Gastroesophageal sphincter (tissue), 4 donors: Measurements from ENCODE around the gene NT5M. TPM values are rescaled to one million over a fixed set of nuclear protein-coding genes. Genes with fewer than 3 reads are reported as not detected.

Source experiments
- ATAC-seq: fragments of 150-250 bp; one replicate; pipeline ENCODE4 v1.9.1; 2016; ENCODE audit warnings: mild to moderate bottlenecking, moderate library complexity
- H3K27ac ChIP-seq, 4 donors: fragments of 200-600 bp; sonication (generic) in 3 of 4; 1 replicate in 3 of 4; 2 replicates in 1 of 4; pipeline ENCODE4 v1.5.1; 2016 to 2019
- H3K27me3 ChIP-seq: fragments of 200-600 bp; sonication (generic); one replicate; pipeline ENCODE4 v1.5.1; 2019
- H3K36me3 ChIP-seq, 2 donors: fragments of 200-600 bp; sonication (generic); one replicate each; pipeline ENCODE4 v1.5.1; 2019; ENCODE audit warnings: control low read depth in 1 of 2
- H3K4me1 ChIP-seq, 3 donors: fragments of 200-600 bp; sonication (generic); 1 replicate in 2 of 3; 2 replicates in 1 of 3; pipeline ENCODE4 v1.5.1; 2016 to 2019; ENCODE audit warnings: control low read depth in 2 of 3
- H3K4me3 ChIP-seq, 2 donors: fragments of 200-600 bp; sonication (generic); one replicate each; pipeline ENCODE4 v1.5.1; 2019; ENCODE audit warnings: mild to moderate bottlenecking in 1 of 2, moderate library complexity in 1 of 2
- H3K9me3 ChIP-seq, 3 donors: fragments of 200-600 bp; sonication (generic); one replicate each; pipeline ENCODE4 v1.5.1; 2017 to 2019; ENCODE audit warnings: control low read depth in 2 of 3
- CTCF ChIP-seq, 4 experiments: fragments of 200-600 bp in 2 of 4; fragments of 450-650 bp in 2 of 4; sonication (generic) in 1 of 4; IDR thresholded peaks; one replicate each; pipeline ENCODE4 v1.5.1; 2017 to 2019; ENCODE audit warnings: antibody characterized with exemption in 4 of 4, mild to moderate bottlenecking in 2 of 4, moderate library complexity in 2 of 4
- EP300 ChIP-seq: sonication (generic); formaldehyde crosslinking; IDR thresholded peaks from one replicate; pipeline ENCODE4 v1.6.1; 2017; ENCODE audit warnings: antibody characterized with exemption, mild to moderate bottlenecking
- POLR2A ChIP-seq, 2 donors: fragments of 450-650 bp; IDR thresholded peaks; one replicate each; pipeline ENCODE4 v1.6.1; 2017; ENCODE audit warnings: antibody characterized with exemption in 2 of 2, mild to moderate bottlenecking in 2 of 2, moderate library complexity in 1 of 2
- POLR2AphosphoS5 ChIP-seq: sonication (generic); formaldehyde crosslinking; IDR thresholded peaks from one replicate; pipeline ENCODE4 v1.6.1; 2017; ENCODE audit warnings: antibody characterized with exemption
- WGBS, 2 donors: methylation state at CpG; one replicate each; pipeline ENCODE4 v1.1.5; 2018; ENCODE audit warnings: low coverage in 1 of 2; 5-methylcytosine and 5-hydroxymethylcytosine counted together
- total RNA-seq, 4 donors: library from RNA; depleted of rRNA; stranded (reverse); fragments of >200 nt; gene quantifications; one replicate each; pipeline ENCODE4 v1.1.0, GENCODE V29; 2016

NT5M gene
- total RNA-seq, 4 donors from 2014 or later, result 2.3 to 9.0 (median 4.5) TPM

GRCh38 chr17:17303847-17304490, 796 bp downstream of the NT5M start:
- Histone ChIP-seq H3K4me3 (peak overlapping the region; percentile 40 to 72), H3K27ac (peak overlapping the region in 3 of 4 donors; percentile 82 to 91 (median 83)), H3K4me1 (peaks cover 0 to 34% (median 10%) of the 10 kb centered on the region in 3 donors), H3K36me3 (peaks cover 0 to 9% of the 10 kb centered on the region in 2 donors), H3K9me3 (no peaks in the 10 kb centered on the region), H3K27me3 (no peaks in the 10 kb centered on the region)
- no peak for ATAC-seq
- WGBS, 2 donors, result 21 to 36% methylated on average over 7 to 13 of the region's 21 CpGs
- TF ChIP-seq CTCF (IDR thresholded peaks at IDR 0.05) (peak in 1 of 4 experiments; percentile 1), POLR2AphosphoS5 (no peak), POLR2A (IDR thresholded peaks at IDR 0.05) (no peak)

GRCh38 chr17:17304521-17304985, 1.4 kb downstream of the NT5M start:
- H3K4me3 ChIP-seq, result no peak overlapping the region
- 59 to 67% methylated on average over 1 to 2 of the region's 2 CpGs for WGBS, 2 donors
- peaks cover 0 to 15% of the 10 kb centered on the region in 2 donors for H3K36me3 ChIP-seq
- no peaks in the 10 kb centered on the region for H3K9me3 ChIP-seq
- peak overlapping the region in 1 of 4 donors; percentile 10 for H3K27ac ChIP-seq
- peaks cover 0 to 34% (median 10%) of the 10 kb centered on the region in 3 donors for H3K4me1 ChIP-seq
- TF ChIP-seq POLR2AphosphoS5 (no peak), CTCF (IDR thresholded peaks at IDR 0.05) (no peak), POLR2A (IDR thresholded peaks at IDR 0.05) (no peak), EP300 (no peak)
- ATAC-seq, result no peak
- no peaks in the 10 kb centered on the region for H3K27me3 ChIP-seq

GRCh38 chr17:17305281-17305801, 2.2 kb downstream of the NT5M start:
- Histone ChIP-seq H3K4me1 (peaks cover 0 to 32% (median 10%) of the 10 kb centered on the region in 3 donors), H3K4me3 (no peak overlapping the region), H3K27ac (no peak overlapping the region), H3K9me3 (no peaks in the 10 kb centered on the region), H3K27me3 (no peaks in the 10 kb centered on the region), H3K36me3 (peaks cover 0 to 21% of the 10 kb centered on the region in 2 donors)
- ATAC-seq, result no peak
- 67% methylated on average over 3 of the region's 8 CpGs; no CpG with 5 or more reads in 1 of the 2 donors for WGBS, 2 donors
- TF ChIP-seq POLR2A (IDR thresholded peaks at IDR 0.05) (no peak), POLR2AphosphoS5 (no peak), CTCF (IDR thresholded peaks at IDR 0.05) (no peak), EP300 (no peak)

GRCh38 chr17:17309356-17309755, 6.2 kb downstream of the NT5M start:
- Histone ChIP-seq H3K27ac (no peak overlapping the region), H3K27me3 (no peaks in the 10 kb centered on the region), H3K4me1 (peaks cover 0 to 13% (median 0%) of the 10 kb centered on the region in 3 donors), H3K36me3 (peaks cover 0 to 43% of the 10 kb centered on the region in 2 donors), H3K9me3 (no peaks in the 10 kb centered on the region), H3K4me3 (no peak overlapping the region)
- no peak for ATAC-seq
- WGBS, 2 donors, result 100% methylated on average over 1 of the region's 1 CpG
- TF ChIP-seq EP300 (no peak), POLR2A (IDR thresholded peaks at IDR 0.05) (no peak), POLR2AphosphoS5 (no peak), CTCF (IDR thresholded peaks at IDR 0.05) (no peak)
